HepG2 (cell line): ENCODE results near the gene ACAP3. TPM values are rescaled to one million over a fixed set of nuclear protein-coding genes. Genes with fewer than 3 reads are reported as not detected.

ENCODE experiments used
- GATA4 ChIP-seq: sonication (generic); IDR thresholded peaks from 2 replicates; pipeline ENCODE4 v1.6.1; 2016; ENCODE audit warnings: antibody characterized with exemption, low read depth, borderline replicate concordance
- IRF2 ChIP-seq: IDR thresholded peaks from 2 replicates; pipeline ENCODE4 v1.6.1; 2018; ENCODE audit warnings: missing genetic modification reagents, missing compliant biosample characterization
- KDM1A ChIP-seq: IDR thresholded peaks from 2 replicates; pipeline ENCODE4 v1.6.1; 2016; ENCODE audit warnings: missing compliant biosample characterization
- SRY ChIP-seq: sonication (generic); formaldehyde crosslinking; IDR thresholded peaks from 2 replicates; pipeline ENCODE4 v1.8.0; 2022; ENCODE audit warnings: mild to moderate bottlenecking, missing genetic modification reagents
- polyA plus RNA-seq, 8 experiments: library from polyadenylated mRNA; depleted of rRNA in 3 of 8; stranded (reverse) in 7 of 8; unstranded in 1 of 8; fragments of >200 nt; fragmentation: Illumina TruSeq in 4 of 8; extraction: Trizol in 4 of 8; gene quantifications; 2 replicates each; pipeline versions ENCODE4 v1.2.1 to v1.2.3, GENCODE V29; 2011 to 2016; ENCODE audit warnings: low read depth in 4 of 8, missing spikeins in 1 of 8, mixed read lengths in 1 of 8; ENCODE audit not compliant: insufficient read depth in 1 of 8
- total RNA-seq, 5 experiments: library from RNA; depleted of rRNA; stranded (reverse); fragments of >200 nt; fragmentation: Illumina TruSeq; extraction: Trizol; gene quantifications; 2 replicates each; pipeline ENCODE4 v1.2.3, GENCODE V29; 2016; ENCODE audit warnings: low read depth in 1 of 5
- TF ChIP-seq, protein P1 (sequence below): sonication (generic); formaldehyde crosslinking; IDR thresholded peaks from 2 replicates; pipeline ENCODE4 v1.4.0; 2020; ENCODE audit warnings: mild to moderate bottlenecking, missing genetic modification reagents
- TF ChIP-seq, protein P2 (sequence below): IDR thresholded peaks from 2 replicates; pipeline ENCODE4 v1.6.1; 2016

Gene ACAP3
- total and polyA plus RNA-seq, 2 of the 13 experiments (the other 11 are each of a cell fraction or from before 2014, with no cell fraction given), result 29.4 to 50.8 TPM

DNA sequence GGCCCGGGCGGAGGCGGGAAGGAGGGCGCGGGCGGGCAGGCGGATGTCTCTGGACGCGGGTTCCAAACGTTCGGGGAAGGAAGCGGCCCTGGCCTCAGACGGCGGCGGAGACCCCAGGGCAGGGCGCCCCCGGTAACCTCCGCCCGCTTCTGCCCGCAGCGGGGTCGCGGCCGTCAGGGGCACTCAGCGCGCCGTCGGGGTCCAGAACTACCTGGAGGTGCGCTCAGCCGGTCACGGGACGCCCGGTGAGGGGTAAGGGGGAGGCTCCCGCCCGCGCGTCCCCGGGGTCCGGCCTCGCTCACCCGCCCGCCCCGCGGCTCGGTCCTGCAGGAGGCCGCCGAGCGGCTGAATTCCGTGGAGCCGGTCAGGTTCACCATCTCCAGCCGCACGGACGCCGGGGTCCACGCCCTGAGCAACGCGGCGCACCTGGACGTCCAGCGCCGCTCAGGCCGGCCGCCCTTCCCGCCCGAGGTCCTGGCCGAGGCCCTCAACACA is 1.1 kb upstream of the ACAP3 start (continued):
- TF ChIP-seq, protein P1, sequence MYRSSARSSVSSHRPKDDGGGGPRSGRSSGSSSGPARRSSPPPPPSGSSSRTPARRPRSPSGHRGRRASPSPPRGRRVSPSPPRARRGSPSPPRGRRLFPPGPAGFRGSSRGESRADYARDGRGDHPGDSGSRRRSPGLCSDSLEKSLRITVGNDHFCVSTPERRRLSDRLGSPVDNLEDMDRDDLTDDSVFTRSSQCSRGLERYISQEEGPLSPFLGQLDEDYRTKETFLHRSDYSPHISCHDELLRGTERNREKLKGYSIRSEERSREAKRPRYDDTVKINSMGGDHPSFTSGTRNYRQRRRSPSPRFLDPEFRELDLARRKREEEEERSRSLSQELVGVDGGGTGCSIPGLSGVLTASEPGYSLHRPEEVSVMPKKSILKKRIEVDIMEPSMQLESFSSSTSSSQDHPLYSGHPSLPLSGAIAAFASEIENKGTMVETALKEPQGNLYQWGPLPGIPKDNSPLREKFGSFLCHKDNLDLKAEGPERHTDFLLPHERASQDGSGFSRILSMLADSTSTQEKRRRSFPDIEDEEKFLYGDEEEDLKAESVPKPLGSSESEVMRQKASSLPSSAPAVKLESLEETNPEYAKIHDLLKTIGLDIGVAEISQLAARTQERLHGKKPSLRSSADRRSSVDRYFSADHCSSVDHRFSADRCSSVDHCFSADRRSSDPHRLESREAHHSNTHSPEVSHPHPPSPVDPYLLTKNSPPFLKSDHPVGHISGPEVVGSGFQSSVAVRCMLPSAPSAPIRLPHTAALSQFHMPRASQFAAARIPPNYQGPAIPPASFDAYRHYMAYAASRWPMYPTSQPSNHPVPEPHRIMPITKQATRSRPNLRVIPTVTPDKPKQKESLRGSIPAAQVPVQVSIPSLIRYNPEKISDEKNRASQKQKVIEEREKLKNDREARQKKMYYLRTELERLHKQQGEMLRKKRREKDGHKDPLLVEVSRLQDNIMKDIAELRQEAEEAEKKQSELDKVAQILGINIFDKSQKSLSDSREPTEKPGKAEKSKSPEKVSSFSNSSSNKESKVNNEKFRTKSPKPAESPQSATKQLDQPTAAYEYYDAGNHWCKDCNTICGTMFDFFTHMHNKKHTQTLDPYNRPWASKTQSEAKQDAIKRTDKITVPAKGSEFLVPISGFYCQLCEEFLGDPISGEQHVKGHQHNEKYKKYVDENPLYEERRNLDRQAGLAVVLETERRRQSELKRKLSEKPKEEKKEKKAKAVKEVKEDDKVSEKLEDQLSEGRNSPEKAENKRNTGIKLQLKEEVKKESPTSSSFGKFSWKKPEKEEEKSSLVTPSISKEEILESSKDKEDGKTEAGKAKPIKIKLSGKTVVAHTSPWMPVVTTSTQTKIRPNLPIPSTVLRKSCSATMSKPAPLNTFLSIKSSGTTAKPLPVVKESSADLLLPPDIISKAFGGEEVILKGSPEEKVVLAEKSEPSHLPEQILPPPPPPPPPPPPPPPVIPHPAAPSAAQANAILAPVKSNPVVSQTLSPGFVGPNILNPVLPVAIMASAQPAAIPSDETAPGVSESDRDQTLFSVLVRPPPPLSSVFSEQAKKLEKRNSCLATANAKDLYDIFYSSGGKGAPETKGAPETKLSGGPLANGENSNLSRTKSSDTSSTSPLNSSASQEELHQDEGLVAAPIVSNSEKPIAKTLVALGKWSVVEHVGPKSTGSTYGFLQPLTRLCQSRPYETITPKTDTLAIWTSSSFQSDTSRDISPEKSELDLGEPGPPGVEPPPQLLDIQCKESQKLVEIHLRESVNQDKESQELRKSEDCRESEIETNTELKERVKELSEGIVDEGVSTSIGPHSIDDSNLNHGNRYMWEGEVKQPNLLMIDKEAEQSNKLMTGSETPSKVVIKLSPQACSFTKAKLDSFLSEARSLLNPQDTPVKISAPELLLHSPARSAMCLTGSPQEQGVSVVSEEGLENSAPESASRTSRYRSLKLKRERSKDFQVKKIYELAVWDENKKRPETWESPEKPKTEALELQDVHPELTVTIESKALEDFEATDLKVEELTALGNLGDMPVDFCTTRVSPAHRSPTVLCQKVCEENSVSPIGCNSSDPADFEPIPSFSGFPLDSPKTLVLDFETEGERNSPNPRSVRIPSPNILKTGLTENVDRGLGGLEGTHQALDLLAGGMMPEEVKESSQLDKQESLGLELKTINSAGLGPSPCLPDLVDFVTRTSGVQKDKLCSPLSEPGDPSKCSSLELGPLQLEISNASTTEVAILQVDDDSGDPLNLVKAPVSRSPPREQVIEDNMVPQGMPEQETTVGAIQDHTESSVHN (CRISPR knock-in tag), result no peak
- TF ChIP-seq KDM1A (CRISPR knock-in tag) (no peak), GATA4 (no peak), IRF2 (CRISPR knock-in tag) (no peak), SRY (CRISPR knock-in tag) (peak; percentile 34; the same call in 1 of the 2 replicates)
- TF ChIP-seq, protein P2, sequence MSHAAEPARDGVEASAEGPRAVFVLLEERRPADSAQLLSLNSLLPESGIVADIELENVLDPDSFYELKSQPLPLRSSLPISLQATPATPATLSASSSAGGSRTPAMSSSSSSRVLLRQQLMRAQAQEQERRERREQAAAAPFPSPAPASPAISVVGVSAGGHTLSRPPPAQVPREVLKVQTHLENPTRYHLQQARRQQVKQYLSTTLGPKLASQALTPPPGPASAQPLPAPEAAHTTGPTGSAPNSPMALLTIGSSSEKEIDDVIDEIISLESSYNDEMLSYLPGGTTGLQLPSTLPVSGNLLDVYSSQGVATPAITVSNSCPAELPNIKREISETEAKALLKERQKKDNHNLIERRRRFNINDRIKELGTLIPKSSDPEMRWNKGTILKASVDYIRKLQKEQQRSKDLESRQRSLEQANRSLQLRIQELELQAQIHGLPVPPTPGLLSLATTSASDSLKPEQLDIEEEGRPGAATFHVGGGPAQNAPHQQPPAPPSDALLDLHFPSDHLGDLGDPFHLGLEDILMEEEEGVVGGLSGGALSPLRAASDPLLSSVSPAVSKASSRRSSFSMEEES (CRISPR knock-in tag), result no peak
